Measurements from ENCODE around the gene CDH13. TPM values are rescaled to one million over a fixed set of nuclear protein-coding genes. Genes with fewer than 3 reads are reported as not detected.

CDH13 gene
- total RNA-seq, 1 donor from 2014 or later, result 45.1 TPM

DNA sequence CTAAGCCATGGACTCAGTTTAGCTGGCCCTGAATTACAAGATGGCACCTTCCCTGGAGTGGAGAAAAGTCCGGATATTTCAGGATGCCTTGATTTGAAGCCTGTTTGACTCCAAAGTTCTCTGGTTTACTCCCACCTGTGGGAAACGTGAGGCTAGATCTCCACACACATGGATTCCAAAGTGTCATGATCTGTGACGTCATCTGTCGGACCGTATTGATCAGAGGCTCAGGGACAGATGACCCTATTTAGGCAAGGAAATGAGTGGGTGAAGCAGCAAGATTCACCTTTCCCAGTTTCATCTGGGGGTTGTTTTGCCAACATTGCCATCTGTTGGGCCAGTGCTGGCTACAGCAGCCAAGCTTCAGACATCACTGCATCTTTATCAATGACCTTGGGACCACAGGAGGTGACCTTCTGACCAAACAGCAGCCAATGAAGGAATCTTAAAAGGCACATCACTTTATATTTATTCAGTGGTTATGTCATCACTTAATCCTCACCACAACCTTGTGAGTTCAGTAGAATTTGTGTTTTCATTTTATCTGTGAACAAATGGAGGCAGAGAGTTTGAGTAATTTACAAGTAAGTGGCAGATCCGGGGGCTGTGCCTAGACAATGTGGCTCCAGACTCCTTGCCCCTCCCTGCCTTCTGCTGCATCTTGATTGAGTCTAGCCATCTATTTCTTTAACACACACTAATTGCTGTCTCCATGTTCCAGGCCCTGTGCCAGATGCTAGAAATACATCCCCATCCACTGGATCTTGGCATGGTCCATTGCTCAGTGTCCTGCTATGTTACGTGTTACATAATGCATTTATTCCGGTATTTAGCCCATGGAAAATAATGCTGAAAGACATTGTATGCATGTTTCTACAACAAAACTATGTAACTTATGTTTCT is 1.5 kb upstream of the CDH13 start:
- no peak for DNase-seq (ENCODE audit: low spot score)
- TF ChIP-seq, protein P1, sequence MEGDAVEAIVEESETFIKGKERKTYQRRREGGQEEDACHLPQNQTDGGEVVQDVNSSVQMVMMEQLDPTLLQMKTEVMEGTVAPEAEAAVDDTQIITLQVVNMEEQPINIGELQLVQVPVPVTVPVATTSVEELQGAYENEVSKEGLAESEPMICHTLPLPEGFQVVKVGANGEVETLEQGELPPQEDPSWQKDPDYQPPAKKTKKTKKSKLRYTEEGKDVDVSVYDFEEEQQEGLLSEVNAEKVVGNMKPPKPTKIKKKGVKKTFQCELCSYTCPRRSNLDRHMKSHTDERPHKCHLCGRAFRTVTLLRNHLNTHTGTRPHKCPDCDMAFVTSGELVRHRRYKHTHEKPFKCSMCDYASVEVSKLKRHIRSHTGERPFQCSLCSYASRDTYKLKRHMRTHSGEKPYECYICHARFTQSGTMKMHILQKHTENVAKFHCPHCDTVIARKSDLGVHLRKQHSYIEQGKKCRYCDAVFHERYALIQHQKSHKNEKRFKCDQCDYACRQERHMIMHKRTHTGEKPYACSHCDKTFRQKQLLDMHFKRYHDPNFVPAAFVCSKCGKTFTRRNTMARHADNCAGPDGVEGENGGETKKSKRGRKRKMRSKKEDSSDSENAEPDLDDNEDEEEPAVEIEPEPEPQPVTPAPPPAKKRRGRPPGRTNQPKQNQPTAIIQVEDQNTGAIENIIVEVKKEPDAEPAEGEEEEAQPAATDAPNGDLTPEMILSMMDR (IDR thresholded peaks at IDR 0.05), result no peak
- Mint-ChIP-seq H3K27me3 (ENCODE audit: low read depth) (peaks cover 9% of the 10 kb centered on the region), H3K27ac (ENCODE audit: unreplicated experiment) (no peak overlapping the region), H3K4me1 (ENCODE audit: low read depth) (peaks cover 33% of the 10 kb centered on the region), H3K4me3 (ENCODE audit: unreplicated experiment) (no peak overlapping the region), H3K36me3 (ENCODE audit: low read depth) (no peaks in the 10 kb centered on the region), H3K9me3 (ENCODE audit: low read depth) (no peaks in the 10 kb centered on the region)

GRCh38 chr16:82628088-82628423 is 1.3 kb downstream of the CDH13 start:
- Mint-ChIP-seq H3K4me1 (ENCODE audit: low read depth) (peaks cover 46% of the 10 kb centered on the region), H3K4me3 (ENCODE audit: unreplicated experiment) (peak overlapping the region; percentile 83), H3K27me3 (ENCODE audit: low read depth) (peaks cover 3% of the 10 kb centered on the region), H3K27ac (ENCODE audit: unreplicated experiment) (peak overlapping the region; percentile 59), H3K9me3 (ENCODE audit: low read depth) (no peaks in the 10 kb centered on the region), H3K36me3 (ENCODE audit: low read depth) (no peaks in the 10 kb centered on the region)
- TF ChIP-seq, protein P1 (IDR thresholded peaks at IDR 0.05), result no peak
- DNase-seq (ENCODE audit: low spot score), result no peak

- Mint-ChIP-seq H3K9me3 (ENCODE audit: low read depth) (no peaks in the 10 kb centered on the region), H3K27ac (ENCODE audit: unreplicated experiment) (peak overlapping the region; percentile 62), H3K4me3 (ENCODE audit: unreplicated experiment) (peak overlapping the region; percentile 83), H3K4me1 (ENCODE audit: low read depth) (peaks cover 48% of the 10 kb centered on the region), H3K36me3 (ENCODE audit: low read depth) (no peaks in the 10 kb centered on the region), H3K27me3 (ENCODE audit: low read depth) (no peaks in the 10 kb centered on the region)
- TF ChIP-seq, protein P1 (IDR thresholded peaks at IDR 0.05), result no peak
- DNase-seq (ENCODE audit: low spot score), result no peak
Observed at GRCh38 chr16:82628711-82629110, 1.9 kb downstream of the CDH13 start.

DNA sequence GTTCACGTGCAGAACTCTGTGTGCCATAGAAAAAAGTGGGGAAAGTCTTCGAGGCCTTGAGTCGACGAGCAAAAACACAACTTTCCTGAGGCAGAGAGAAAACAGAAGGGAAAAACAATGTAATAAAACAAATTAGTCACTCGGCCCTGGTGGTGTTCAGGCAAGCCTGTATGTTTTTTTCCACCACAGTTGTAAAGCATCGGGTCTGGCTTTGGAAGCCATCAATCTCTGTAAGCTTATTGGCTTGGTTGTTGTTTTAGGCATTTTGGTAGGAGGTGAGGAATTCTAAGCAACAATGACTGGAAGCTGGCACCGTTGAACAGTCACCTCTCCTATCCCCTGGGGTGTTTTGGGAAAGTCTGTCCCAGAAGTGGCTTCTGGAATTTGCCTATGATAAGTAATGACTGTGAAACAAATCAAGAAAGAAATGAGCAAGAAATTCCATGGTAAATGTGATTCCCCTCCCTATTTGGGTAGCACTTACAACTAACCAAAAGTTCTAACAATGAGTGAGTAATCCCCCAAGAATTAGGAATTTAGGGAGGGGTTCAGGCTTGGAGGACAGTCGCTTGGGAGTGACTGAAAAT is 2.8 kb downstream of the CDH13 start:
- H3K27me3 Mint-ChIP-seq (ENCODE audit: low read depth), result no peaks in the 10 kb centered on the region

DNA sequence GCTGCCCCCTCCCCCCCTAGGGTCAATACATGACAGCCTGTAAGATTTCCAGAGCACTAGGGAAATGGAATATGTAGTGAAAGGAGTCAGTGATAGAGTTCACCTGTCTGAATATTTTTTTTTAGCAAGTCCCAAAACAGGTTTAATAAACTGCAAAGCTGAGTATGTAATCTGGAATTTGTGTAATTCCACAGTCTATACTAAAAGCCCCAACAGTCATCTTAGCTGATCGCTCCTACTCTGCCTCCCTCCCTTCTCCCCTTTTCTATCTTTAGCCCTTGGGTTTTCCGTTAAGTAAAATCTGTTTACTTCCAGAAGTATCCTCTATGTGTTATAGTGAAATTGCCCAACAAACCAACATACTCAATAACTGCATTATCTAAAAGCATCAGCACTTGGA is 3.5 kb downstream of the CDH13 start:
- Mint-ChIP-seq H3K27ac (ENCODE audit: unreplicated experiment) (peak overlapping the region; percentile 72), H3K36me3 (ENCODE audit: low read depth) (no peaks in the 10 kb centered on the region), H3K9me3 (ENCODE audit: low read depth) (no peaks in the 10 kb centered on the region), H3K4me1 (ENCODE audit: low read depth) (peaks cover 63% of the 10 kb centered on the region), H3K4me3 (ENCODE audit: unreplicated experiment) (no peak overlapping the region), H3K27me3 (ENCODE audit: low read depth) (no peaks in the 10 kb centered on the region)
- TF ChIP-seq, protein P1 (IDR thresholded peaks at IDR 0.05), result no peak
- no peak for DNase-seq (ENCODE audit: low spot score)

More for the DNA sequence above, 2.8 kb downstream of the CDH13 start:
- TF ChIP-seq, protein P1 (IDR thresholded peaks at IDR 0.05), result no peak
- H3K4me3 Mint-ChIP-seq (ENCODE audit: unreplicated experiment), result no peak overlapping the region
- no peaks in the 10 kb centered on the region for H3K36me3 Mint-ChIP-seq (ENCODE audit: low read depth)
- no peak for DNase-seq (ENCODE audit: low spot score)
- peak overlapping the region; percentile 72 for H3K27ac Mint-ChIP-seq (ENCODE audit: unreplicated experiment)
- H3K4me1 Mint-ChIP-seq (ENCODE audit: low read depth), result peaks cover 56% of the 10 kb centered on the region
- no peaks in the 10 kb centered on the region for H3K9me3 Mint-ChIP-seq (ENCODE audit: low read depth)
